ENCODE data around the gene VWA3B. TPM values are rescaled to one million over a fixed set of nuclear protein-coding genes. Genes with fewer than 3 reads are reported as not detected.

VWA3B gene
- total and polyA plus RNA-seq, 2 of the 4 experiments (the other 2 are of a cell fraction), result not detected

- H3K56ac ChIP-seq (ENCODE audit: extremely low read depth, insufficient read depth, low read length), result no peak overlapping the region
- no peak overlapping the region for H2BK120ac ChIP-seq (ENCODE audit: low read depth, low read length)
- no peaks in the 10 kb centered on the region for H3K79me1 ChIP-seq (ENCODE audit: low read depth in 1 of 2, low read length in 2 of 2)
- no peak overlapping the region for H3K4me2 ChIP-seq (ENCODE audit: low read depth, low read length)
- no TSS peak for BruUV-seq (replicated peaks)
- no peaks in the 10 kb centered on the region for H3K9me3 ChIP-seq (ENCODE audit: control insufficient read depth, insufficient read depth, low read length)
- H3K27me3 ChIP-seq (ENCODE audit: control insufficient read depth, insufficient read depth, low read length), result peaks cover 2% of the 10 kb centered on the region; the same call in 1 of the 2 replicates
- no peak overlapping the region for H4K91ac ChIP-seq (ENCODE audit: insufficient read depth, low read depth, low read length)
- no peak overlapping the region for H2AK5ac ChIP-seq (ENCODE audit: low read depth, low read length)
- TF ChIP-seq NFE2L2 (IDR thresholded peaks at IDR 0.05; ENCODE audit: low read depth, low read length) (no peak), BHLHE40 (IDR thresholded peaks at IDR 0.05; ENCODE audit: low read depth, low read length) (no peak), RCOR1 (IDR thresholded peaks at IDR 0.05; ENCODE audit: insufficient replicate concordance, low read length) (no peak), USF2 (IDR thresholded peaks at IDR 0.05; ENCODE audit: low read depth, low read length) (no peak), MAFK (IDR thresholded peaks at IDR 0.05; ENCODE audit: low read depth, low read length) (no peak), POLR2A (IDR thresholded peaks at IDR 0.05; ENCODE audit: low read depth, low read length) (no peak), SMC3 (IDR thresholded peaks at IDR 0.05; ENCODE audit: low read depth, low read length) (no peak), MXI1 (IDR thresholded peaks at IDR 0.05; ENCODE audit: borderline replicate concordance, low read depth, low read length) (no peak), ELK1 (IDR thresholded peaks at IDR 0.05; ENCODE audit: borderline replicate concordance, low read depth, low read length) (no peak), CTCF (conservative IDR thresholded peaks at IDR 0.05; ENCODE audit: low read depth, low read length) (no peak), CEBPB (IDR thresholded peaks at IDR 0.05; ENCODE audit: low read depth, low read length) (no peak), RFX5 (IDR thresholded peaks at IDR 0.05; ENCODE audit: low read depth, low read length) (no peak), RAD21 (IDR thresholded peaks at IDR 0.05; ENCODE audit: low read length) (no peak), CHD1 (IDR thresholded peaks at IDR 0.05; ENCODE audit: low read depth, low read length) (no peak), MAZ (IDR thresholded peaks at IDR 0.05; ENCODE audit: borderline replicate concordance, low read depth, low read length) (no peak), FOS (IDR thresholded peaks at IDR 0.05; ENCODE audit: low read depth, low read length) (no peak)
- no peak overlapping the region for H4K5ac ChIP-seq (ENCODE audit: low read depth, low read length)
- no peak overlapping the region for H3K4ac ChIP-seq (ENCODE audit: low read depth, low read length)
- intact Hi-C loops (cut with micrococcal nuclease), result no loop called here
- DNase-seq (no peak), ATAC-seq (ENCODE audit: low read depth) (no peak)
- ChIA-PET POLR2A (ENCODE audit: unreplicated experiment) (no interaction called here), CTCF (no interaction called here)
- H2BK15ac ChIP-seq (ENCODE audit: low read depth, low read length), result no peak overlapping the region
- no peaks in the 10 kb centered on the region for H3K4me1 ChIP-seq (ENCODE audit: control insufficient read depth, insufficient read depth, low read length)
- no peak overlapping the region for H3K9ac ChIP-seq (ENCODE audit: low read depth, low read length)
- no peak overlapping the region for H3K18ac ChIP-seq (ENCODE audit: low read depth, low read length)
- H3K27ac ChIP-seq (ENCODE audit: insufficient read depth, low read length), result no peak overlapping the region
- H3K36me3 ChIP-seq (ENCODE audit: control insufficient read depth, insufficient read depth, low read length), result no peaks in the 10 kb centered on the region
- no peak overlapping the region for H4K8ac ChIP-seq (ENCODE audit: low read depth in 2 of 2, low read length in 2 of 2)
- in situ Hi-C loops (cut with MboI; ENCODE audit: low sequenced_read_pairs), result no loop called here
- no peak overlapping the region for H2AFZ ChIP-seq (replicated peaks; ENCODE audit: low read length, poor library complexity)
- no peak overlapping the region for H3K4me3 ChIP-seq (ENCODE audit: insufficient read depth, low read depth, low read length)
- no peak overlapping the region for H2BK5ac ChIP-seq (ENCODE audit: low read depth, low read length, poor library complexity, severe bottlenecking)
- no peaks in the 10 kb centered on the region for H3K9me1 ChIP-seq (ENCODE audit: insufficient read depth, low read length)
- no peaks in the 10 kb centered on the region for H4K20me1 ChIP-seq (ENCODE audit: insufficient read depth, low read length)
- dilution Hi-C loops (cut with HindIII; ENCODE audit: low sequenced_read_pairs, unreplicated experiment), result no loop called here
- no peak overlapping the region for H3K14ac ChIP-seq (replicated peaks; ENCODE audit: low read depth, low read length)
- H2BK20ac ChIP-seq (ENCODE audit: low read depth, low read length), result no peak overlapping the region
- no peak overlapping the region for H2AK9ac ChIP-seq (replicated peaks; ENCODE audit: low read depth, low read length, poor library complexity)
- no CpG with 5 or more reads among the region's 4 CpGs for WGBS, 2 experiments (ENCODE audit: extremely low coverage in 2 of 2, insufficient read length in 1 of 2)
- H3K23ac ChIP-seq (ENCODE audit: low read depth, low read length), result no peak overlapping the region
These were observed 23.6 kb upstream of the VWA3B start for GRCh38 chr2:98063291-98063854.

Data from IMR-90 (cell line).